Activated CD4-positive, CD25-positive, alpha-beta regulatory T cell treated with anti-CD3 and anti-CD28 coated beads, Interleukin-2, amount 50 U/mL, for 72 hours (primary cell): Measurements from ENCODE around the gene CYP17A1.
"Not testable (repeated sequence)": the region's sequence is repeated elsewhere in the genome, so short reads cannot be mapped to it uniquely, and the experiment has no call there.

ENCODE experiments used
- DNase-seq: peaks from one replicate; pipeline ENCODE4 v3.0.0; 2021

CYP17A1 gene

DNA sequence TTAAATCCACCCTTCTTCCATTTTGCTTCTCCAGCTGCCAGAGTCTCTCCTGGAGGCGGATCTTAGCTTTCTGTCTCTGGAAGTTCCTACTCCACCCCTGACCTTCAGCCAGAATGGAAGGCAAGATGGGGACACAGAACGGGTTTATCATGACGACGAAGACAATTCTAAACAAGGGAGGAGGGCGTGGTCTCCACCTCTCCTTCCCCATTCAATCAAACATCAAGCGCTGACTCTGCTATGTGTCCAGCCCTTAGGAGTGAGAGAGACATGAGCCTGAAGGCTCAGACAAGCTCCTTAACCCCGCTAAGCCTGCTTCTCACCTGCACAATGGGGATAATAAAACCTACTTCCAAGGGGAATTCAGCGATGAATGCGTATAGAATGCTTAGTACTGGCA is 3.1 kb downstream of the CYP17A1 start:
- DNase-seq: no peak

DNA sequence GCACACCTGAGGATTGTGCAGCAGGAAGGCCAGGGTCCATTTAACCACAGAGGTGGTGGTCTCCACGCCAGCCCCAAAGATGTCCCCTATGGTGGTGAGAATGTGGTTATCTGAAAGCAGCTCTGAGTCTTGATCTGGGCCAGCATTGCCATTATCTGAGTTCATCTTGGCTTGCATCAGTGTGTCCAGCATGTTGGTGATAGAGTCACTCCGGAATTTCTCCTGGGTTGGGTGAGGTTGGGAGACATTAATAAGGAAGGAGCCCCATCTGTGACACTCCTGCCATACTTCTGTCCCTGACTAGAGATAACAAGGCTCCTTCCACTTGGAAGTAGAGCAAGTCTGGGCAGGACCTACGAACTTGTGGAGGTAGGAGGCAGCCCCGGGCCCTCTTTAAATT is 4.2 kb downstream of the CYP17A1 start:
- DNase-seq: no peak

- no peak for DNase-seq
Measured at GRCh38 chr10:102832248-102832647, 5.0 kb downstream of the CYP17A1 start.

GRCh38 chr10:102831322-102832071 is 5.7 kb downstream of the CYP17A1 start:
- DNase-seq: no peak

GRCh38 chr10:102827597-102827975 is 9.6 kb downstream of the CYP17A1 start:
- DNase-seq: no peak

GRCh38 chr10:102826148-102826796 is 10.9 kb downstream of the CYP17A1 start:
- no peak for DNase-seq

- DNase-seq: no peak
Measured at GRCh38 chr10:102824664-102825063, 12.5 kb downstream of the CYP17A1 start.

DNA sequence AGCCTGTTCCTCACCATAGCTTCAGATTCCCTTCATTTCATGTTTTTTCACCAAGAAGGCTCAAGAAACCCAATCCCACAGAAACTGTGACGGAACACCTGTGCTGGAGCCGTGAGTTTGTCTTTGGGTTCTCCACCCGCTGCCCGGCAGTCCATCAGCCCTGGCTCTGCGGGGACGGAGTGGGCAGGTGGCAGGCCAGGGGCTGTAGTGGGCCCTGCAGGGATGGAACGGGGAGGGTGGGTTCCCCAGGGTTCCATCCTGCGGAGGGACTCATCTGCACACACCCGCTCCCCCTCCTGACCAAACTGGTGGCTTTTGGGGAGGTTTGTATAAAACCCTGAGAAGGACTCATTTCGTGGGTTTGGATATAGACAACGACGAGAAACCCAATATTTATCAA is 15.0 kb downstream of the CYP17A1 start:
- no peak for DNase-seq

DNA sequence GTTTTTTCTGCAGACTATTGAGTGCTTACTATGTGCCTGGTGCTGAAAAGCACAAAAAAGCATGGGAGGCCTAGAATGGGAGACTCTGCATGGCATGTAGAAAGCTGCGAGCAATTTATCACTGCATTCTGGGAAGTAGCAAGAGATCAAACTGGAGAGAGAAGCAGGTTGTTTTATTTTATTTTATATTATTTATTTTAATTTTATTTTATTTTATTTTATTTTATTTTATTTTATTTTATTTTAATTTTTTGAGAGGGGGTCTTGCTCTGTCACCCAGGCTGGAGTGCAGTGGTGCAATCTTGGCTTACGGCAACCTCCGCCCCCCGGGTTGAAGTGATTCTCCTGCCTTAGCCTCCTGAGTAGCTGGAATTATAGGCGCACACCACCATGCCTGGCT is 17.2 kb downstream of the CYP17A1 start:
- DNase-seq: not testable (repeated sequence)

DNA sequence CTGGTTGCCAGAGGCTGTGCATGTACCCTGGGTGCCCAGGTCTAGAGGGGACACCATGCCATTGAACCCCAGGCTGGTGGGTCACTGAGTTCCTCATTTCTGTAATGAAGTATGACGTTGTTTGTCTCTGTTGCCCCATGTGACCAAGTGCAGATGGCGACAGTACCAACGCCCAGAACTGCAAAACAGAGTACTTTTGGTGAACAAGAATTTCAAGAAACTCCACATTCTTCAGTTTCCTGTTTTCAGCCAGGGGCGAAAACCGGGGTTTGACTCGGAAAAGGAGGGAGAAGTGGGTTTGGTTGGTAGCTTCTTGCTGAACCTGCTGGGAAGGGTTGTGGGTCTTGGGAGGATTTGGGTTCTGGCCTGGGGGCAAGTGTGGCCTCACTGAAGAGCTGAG is 18.2 kb downstream of the CYP17A1 start:
- no peak for DNase-seq

- DNase-seq: no peak
Measured at GRCh38 chr10:102817175-102817574, 20.0 kb downstream of the CYP17A1 start.

GRCh38 chr10:102815790-102816549 is 21.2 kb downstream of the CYP17A1 start:
- DNase-seq: no peak

DNA sequence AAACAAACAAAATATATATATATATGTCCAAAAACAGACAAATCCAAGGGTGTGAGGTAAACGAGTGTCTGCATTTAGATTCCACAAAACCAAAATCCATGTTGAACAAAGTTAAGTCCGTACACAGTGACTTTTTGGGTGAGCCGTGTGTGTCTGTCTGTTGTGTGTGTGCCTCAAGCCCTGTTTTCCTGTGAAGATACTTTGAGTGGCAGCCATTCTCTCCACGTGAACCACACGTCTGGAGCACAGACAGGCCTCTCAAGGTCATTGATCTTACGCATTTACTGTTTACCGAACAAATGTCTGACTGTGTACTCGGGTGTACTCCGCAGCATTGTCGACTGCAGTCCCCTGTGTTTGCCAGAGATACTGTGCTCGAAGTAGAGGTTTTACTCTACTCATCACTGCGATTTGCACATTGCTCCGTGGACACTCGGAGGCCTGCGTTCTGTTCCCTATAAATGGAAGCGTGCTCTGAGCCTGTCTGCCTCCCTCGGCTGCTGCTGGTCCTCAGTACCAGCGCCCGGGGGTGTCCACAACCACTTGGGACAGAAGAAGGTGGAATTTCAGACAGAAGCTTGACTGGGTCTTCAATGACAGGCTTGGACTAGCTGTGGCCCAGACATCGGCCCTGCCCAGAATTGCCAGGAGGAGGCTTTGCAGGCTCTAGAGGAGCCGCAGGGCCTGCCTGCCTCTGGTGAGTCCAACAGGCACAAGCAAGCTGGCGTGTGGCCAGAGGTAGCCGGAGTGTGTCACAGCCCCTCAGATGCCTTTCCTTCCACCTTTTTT is 22.1 kb downstream of the CYP17A1 start:
- no peak for DNase-seq

- DNase-seq: no peak
Measured at GRCh38 chr10:102814453-102814871, 22.8 kb downstream of the CYP17A1 start.

- DNase-seq: no peak
Measured at GRCh38 chr10:102813734-102814452, 23.3 kb downstream of the CYP17A1 start.

DNA sequence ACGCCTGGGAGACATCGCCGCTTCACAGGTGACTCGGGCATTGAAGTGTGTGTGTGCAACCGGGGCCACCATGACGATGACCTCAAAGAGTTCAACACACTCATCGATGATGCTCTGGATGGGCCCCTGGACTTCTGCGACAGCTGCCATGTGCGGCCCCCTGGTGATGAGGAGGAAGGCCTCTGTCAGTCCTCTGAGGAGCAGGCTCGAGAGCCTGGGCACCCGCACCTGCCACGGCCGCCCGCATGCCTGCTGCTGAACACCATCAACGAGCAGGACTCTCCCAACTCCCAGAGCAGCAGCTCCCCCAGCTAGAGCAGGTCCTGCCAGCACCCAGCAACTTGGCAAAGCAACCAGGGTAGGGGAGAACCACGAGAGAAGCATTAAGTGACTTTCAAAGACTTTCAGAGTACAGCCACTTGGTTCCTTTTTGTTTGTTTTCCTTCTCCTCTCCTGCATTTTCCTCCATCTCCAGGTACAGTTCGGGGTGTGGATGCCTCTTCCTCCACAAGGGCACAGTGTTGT is 24.1 kb downstream of the CYP17A1 start:
- DNase-seq: no peak

DNA sequence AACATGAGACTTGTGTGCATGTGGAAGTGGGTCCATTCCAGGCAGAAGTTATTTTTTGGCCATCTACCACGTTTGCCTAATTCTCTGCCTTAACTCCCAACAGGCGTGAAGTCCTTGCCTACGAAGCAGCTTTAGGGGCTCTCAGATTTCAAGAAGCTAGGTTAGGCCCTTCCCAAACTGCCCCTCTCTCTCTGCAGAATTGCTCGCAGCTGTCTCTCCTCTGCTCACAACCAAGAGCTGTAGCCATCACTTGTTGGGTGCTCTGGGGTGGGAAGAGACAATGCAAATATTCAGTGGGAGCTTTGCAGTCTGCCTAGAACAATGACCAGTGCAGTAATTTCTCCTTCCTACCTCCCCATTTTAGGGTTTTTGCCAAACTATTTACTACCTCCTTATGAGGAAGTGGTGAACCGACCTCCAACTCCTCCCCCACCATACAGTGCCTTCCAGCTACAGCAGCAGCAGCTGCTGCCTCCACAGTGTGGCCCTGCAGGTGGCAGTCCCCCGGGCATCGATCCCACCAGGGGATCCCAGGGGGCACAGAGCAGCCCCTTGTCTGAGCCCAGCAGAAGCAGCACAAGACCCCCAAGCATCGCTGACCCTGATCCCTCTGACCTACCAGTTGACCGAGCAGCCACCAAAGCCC is 24.9 kb downstream of the CYP17A1 start:
- no peak for DNase-seq

DNA sequence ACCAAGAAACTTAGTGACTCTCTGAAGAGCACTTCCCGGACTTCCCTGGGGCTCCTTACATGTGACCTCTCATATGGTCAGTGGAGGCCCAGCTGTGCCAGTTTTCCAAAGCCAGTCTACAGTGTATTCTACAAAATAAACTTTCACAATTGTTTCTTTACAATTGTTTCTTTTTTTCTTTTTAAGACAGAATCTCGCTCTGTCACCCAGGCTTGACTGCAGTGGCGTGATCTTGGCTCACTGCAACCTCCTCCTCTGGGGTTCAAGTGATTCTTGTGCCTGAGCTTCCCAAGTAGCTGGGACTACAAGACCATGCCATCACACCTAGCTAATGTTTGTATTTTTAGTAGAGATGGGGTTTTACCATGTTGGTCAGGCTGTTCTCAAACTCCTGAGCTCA is 25.9 kb downstream of the CYP17A1 start:
- no peak for DNase-seq

DNA sequence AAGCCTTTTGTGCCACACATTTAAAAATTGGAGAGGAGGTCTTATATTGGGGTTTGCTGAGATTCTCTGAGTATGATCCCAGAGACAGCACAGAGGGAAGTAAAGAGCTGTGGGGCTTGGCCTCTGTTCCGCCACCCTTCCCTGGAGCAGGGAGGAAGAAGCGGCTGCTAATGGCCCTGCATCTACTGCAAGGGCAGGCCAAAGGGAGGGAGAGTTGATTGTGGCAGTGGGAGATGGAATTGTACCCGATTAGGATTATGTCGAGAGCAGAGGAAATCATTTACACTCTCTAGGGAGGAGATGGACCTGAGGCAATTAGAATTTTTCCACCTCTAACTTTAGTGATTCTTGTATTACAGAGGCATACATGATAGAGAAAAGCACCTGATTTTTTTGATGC is 28.8 kb downstream of the CYP17A1 start:
- DNase-seq: no peak

DNA sequence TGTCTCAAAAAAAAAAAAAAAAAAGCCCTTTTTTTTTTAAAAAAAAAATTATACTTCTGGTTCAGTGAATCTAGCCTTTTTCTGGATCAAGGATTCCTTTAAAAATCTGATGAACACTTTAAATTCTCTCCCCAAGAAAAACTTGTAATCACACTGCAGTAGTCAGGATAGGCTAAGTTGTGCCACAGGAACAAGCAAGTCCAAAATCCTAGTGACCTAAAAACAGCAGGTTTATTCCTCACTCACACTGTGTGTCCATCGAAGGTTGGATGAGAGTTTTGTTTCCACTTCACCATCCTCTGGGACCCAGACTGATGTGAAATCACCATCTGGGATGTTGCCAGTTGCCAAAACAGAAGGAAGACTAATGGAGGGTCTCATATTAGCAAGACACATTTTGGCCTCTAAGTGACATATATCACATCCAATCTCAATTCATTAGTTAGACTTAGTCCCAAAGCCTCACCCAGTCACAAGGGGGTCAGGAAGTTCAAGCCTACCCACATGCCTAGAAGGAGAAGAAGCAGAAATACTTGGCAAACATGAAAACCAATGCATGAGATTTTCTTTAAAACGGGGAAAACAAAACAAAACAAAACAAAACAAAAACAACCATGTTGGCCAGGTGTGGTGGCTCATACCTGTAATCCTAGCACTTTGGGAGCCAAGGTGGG is 32.7 kb downstream of the CYP17A1 start:
- DNase-seq: no peak

DNA sequence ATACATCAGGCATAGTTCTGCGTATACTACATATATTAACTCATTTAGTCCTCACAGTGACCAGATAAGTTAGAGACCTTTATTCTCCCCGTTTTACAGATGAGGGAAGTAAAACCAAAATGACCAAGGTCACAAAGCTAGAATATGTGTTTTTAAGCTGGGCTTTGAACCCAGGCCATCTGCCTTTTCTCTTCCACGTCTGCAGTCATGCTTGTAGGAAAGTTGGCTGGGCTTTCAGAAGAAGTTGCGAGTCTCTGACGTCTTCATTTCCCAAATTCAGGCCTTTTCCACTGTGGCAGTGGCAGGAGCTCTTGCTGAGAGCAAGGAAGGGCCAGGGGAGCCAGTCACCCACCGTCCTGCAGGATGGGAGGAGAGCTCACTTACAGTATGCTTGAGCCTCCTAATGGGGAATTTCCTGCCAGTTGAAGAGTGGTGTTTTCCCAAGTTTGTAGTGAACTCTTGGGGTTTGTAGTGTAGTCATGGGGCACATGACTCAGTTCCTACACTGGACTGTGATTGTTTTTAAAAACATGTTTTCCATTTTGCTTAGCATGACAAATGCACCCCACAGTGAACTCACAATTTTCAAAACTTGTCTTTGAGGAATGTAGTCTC is 34.2 kb downstream of the CYP17A1 start:
- no peak for DNase-seq
